ENCODE measurements around the gene OSBPL10.

Gene OSBPL10

GRCh38 chr3:31752305-31753049, 228.6 kb downstream of the OSBPL10 start:
- no peak overlapping the region for H3K27ac ChIP-seq
- no peak for TF ChIP-seq CTCF (IDR thresholded peaks at IDR 0.05)
- TF ChIP-seq ZFX (IDR thresholded peaks at IDR 0.05; ENCODE audit: borderline replicate concordance): no peak

GRCh38 chr3:31750341-31750740, 230.7 kb downstream of the OSBPL10 start:
- H3K27ac ChIP-seq: no peak overlapping the region
- TF ChIP-seq CTCF (IDR thresholded peaks at IDR 0.05) (no peak), ZFX (IDR thresholded peaks at IDR 0.05; ENCODE audit: borderline replicate concordance) (no peak)

GRCh38 chr3:31748933-31749295, 232.1 kb downstream of the OSBPL10 start:
- no peak for TF ChIP-seq ZFX (IDR thresholded peaks at IDR 0.05; ENCODE audit: borderline replicate concordance)

GRCh38 chr3:31748281-31748932, 232.7 kb downstream of the OSBPL10 start:
- H3K27ac ChIP-seq: no peak overlapping the region
- TF ChIP-seq ZFX (IDR thresholded peaks at IDR 0.05; ENCODE audit: borderline replicate concordance) (no peak), CTCF (IDR thresholded peaks at IDR 0.05) (no peak)

More at GRCh38 chr3:31748933-31749295, 232.1 kb downstream of the OSBPL10 start:
- H3K27ac ChIP-seq: no peak overlapping the region

- H3K27ac ChIP-seq: no peak overlapping the region
- TF ChIP-seq ZFX (IDR thresholded peaks at IDR 0.05; ENCODE audit: borderline replicate concordance) (no peak), CTCF (IDR thresholded peaks at IDR 0.05) (no peak)
These were observed 233.3 kb downstream of the OSBPL10 start for GRCh38 chr3:31747785-31748184.

GRCh38 chr3:31744913-31745312, 236.1 kb downstream of the OSBPL10 start:
- H3K27ac ChIP-seq: no peak overlapping the region
- TF ChIP-seq ZFX (IDR thresholded peaks at IDR 0.05; ENCODE audit: borderline replicate concordance) (no peak), CTCF (IDR thresholded peaks at IDR 0.05) (no peak)

- no peak overlapping the region for H3K27ac ChIP-seq
- TF ChIP-seq ZFX (IDR thresholded peaks at IDR 0.05; ENCODE audit: borderline replicate concordance) (no peak), CTCF (IDR thresholded peaks at IDR 0.05) (no peak)
These were observed 237.6 kb downstream of the OSBPL10 start for GRCh38 chr3:31743331-31744089.
